SK-N-SH (cell line): ENCODE results near the gene PRR12. TPM values are rescaled to one million over a fixed set of nuclear protein-coding genes. Genes with fewer than 3 reads are reported as not detected.

Source experiments
- CTCF ChIA-PET: fragments of 300-600, 350-600 bp; formaldehyde crosslinking; extraction: SDS; loops from one replicate; lab custom pipeline; 2021; lab: Yijun Ruan, JAX
- POLR2A ChIA-PET: fragments of 350-600 bp; sonication (Branson Sonifier 250); formaldehyde crosslinking; extraction: SDS; loops from one replicate; lab custom pipeline; 2020; ENCODE audit warnings: antibody characterized with exemption, inconsistent platforms; lab: Yijun Ruan, JAX
- DNase-seq: peaks from one replicate; pipeline ENCODE4 v3.0.0; 2012
- H2AFZ ChIP-seq: fragments of 200-600 bp; sonication (generic); 2 replicates; pipeline ENCODE4 v1.8.1; 2016; ENCODE audit warnings: antibody characterized with exemption, mild to moderate bottlenecking, low read depth
- H3F3A ChIP-seq: fragments of 200-600 bp; sonication (generic); replicated peaks from 2 replicates; pipeline ENCODE3; 2016; ENCODE audit warnings: antibody characterized with exemption, mild to moderate bottlenecking; ENCODE audit not compliant: insufficient read depth
- H3K27ac ChIP-seq, 2 experiments: fragments of 200-500 bp in 1 of 2; fragments of 200-600 bp in 1 of 2; sonication (Bioruptor generic) in 1 of 2; sonication (generic), shearing (Covaris generic) in 1 of 2; 2 replicates each; pipeline versions ENCODE4 v1.5.1 to v1.6.1; 2014 to 2016; ENCODE audit warnings: low read depth in 2 of 2, inconsistent platforms in 1 of 2, low read length in 1 of 2, mild to moderate bottlenecking in 1 of 2, mixed read lengths in 1 of 2
- H3K27me3 ChIP-seq: fragments of 200-600 bp; sonication (generic), shearing (Covaris generic); 2 replicates; pipeline ENCODE4 v1.6.1; 2016; ENCODE audit warnings: mixed run types; ENCODE audit not compliant: insufficient read depth
- H3K36me3 ChIP-seq, 2 experiments: fragments of 200-500 bp in 1 of 2; fragments of 200-600 bp in 1 of 2; sonication (Bioruptor generic) in 1 of 2; sonication (generic) in 1 of 2; replicated peaks in 1 of 2; 2 replicates each; pipeline versions ENCODE3 to v1.5.1; 2014 to 2016; ENCODE audit warnings: low read length in 1 of 2, mild to moderate bottlenecking in 1 of 2; ENCODE audit not compliant: insufficient read depth in 2 of 2, control insufficient read depth in 1 of 2
- H3K4me1 ChIP-seq, 2 experiments: fragments of 200-500 bp in 1 of 2; fragments of 200-600 bp in 1 of 2; sonication (Bioruptor generic) in 1 of 2; sonication (generic), shearing (Covaris generic) in 1 of 2; 2 replicates each; pipeline versions ENCODE4 v1.5.1 to v1.6.1; 2014 to 2016; ENCODE audit warnings: low read depth in 1 of 2, low read length in 1 of 2, mixed run types in 1 of 2; ENCODE audit not compliant: insufficient read depth in 2 of 2, control insufficient read depth in 1 of 2
- H3K4me2 ChIP-seq: fragments of 200-600 bp; sonication (generic), shearing (Covaris generic); 2 replicates; pipeline ENCODE4 v1.6.1; 2017; ENCODE audit warnings: mixed run types
- H3K4me3 ChIP-seq, 2 experiments: fragments of 200-500 bp in 1 of 2; fragments of 200-600 bp in 1 of 2; sonication (Bioruptor generic) in 1 of 2; sonication (generic), shearing (Covaris generic) in 1 of 2; 2 replicates each; pipeline versions ENCODE4 v1.5.1 to v1.8.1; 2014 to 2016; ENCODE audit warnings: low read depth in 2 of 2, inconsistent platforms in 1 of 2, low read length in 1 of 2, mild to moderate bottlenecking in 1 of 2, mixed read lengths in 1 of 2, moderate library complexity in 1 of 2
- H3K79me2 ChIP-seq: fragments of 200-600 bp; sonication (generic); 2 replicates; pipeline ENCODE4 v1.8.1; 2017; ENCODE audit warnings: mild to moderate bottlenecking; ENCODE audit not compliant: insufficient read depth
- H3K9ac ChIP-seq: fragments of 200-600 bp; sonication (generic); 2 replicates; pipeline ENCODE4 v1.6.1; 2017; ENCODE audit warnings: mixed run types
- H3K9me2 ChIP-seq: fragments of 200-600 bp; sonication (generic); 2 replicates; pipeline ENCODE4 v1.6.1; 2017; ENCODE audit warnings: mixed run types
- H3K9me3 ChIP-seq: fragments of 200-600 bp; sonication (generic); 2 replicates; pipeline ENCODE4 v1.6.1; 2017; ENCODE audit warnings: mixed run types, mild to moderate bottlenecking, moderate library complexity
- H4K20me1 ChIP-seq: fragments of 200-600 bp; sonication (generic); 2 replicates; pipeline ENCODE4 v1.6.1; 2017; ENCODE audit warnings: mild to moderate bottlenecking, mixed run types; ENCODE audit not compliant: insufficient read depth
- CHD2 ChIP-seq: fragments of 150-350 bp; IDR thresholded peaks from 2 replicates; pipeline ENCODE4 v1.6.1; 2018; ENCODE audit warnings: low read length; ENCODE audit not compliant: partially characterized antibody
- CTCF ChIP-seq: fragments of 200-600 bp; sonication (generic); IDR thresholded peaks from 2 replicates; pipeline ENCODE4 v1.6.1; 2017; ENCODE audit warnings: antibody characterized with exemption, mild to moderate bottlenecking, moderate library complexity
- ELF1 ChIP-seq: IDR thresholded peaks from 2 replicates; pipeline ENCODE4 v1.4.0; 2012
- EP300 ChIP-seq, 2 experiments: IDR thresholded peaks; 2 replicates each; pipeline versions ENCODE4 v1.4.0 to v1.6.1; 2012; ENCODE audit warnings: borderline replicate concordance in 1 of 2, low read depth in 1 of 2, low read length in 1 of 2
- GABPA ChIP-seq: IDR thresholded peaks from 2 replicates; pipeline ENCODE4 v1.4.0; 2012; ENCODE audit warnings: low read depth, mild to moderate bottlenecking
- GATA2 ChIP-seq: sonication (generic); formaldehyde crosslinking; IDR thresholded peaks from 2 replicates; pipeline ENCODE4 v1.5.0; 2020; ENCODE audit warnings: mild to moderate bottlenecking, missing genetic modification reagents
- JUND ChIP-seq: IDR thresholded peaks from 2 replicates; pipeline ENCODE4 v1.4.0; 2012
- MEF2A ChIP-seq: IDR thresholded peaks from 2 replicates; pipeline ENCODE4 v1.4.0; 2012; ENCODE audit warnings: low read depth, borderline replicate concordance
- MXI1 ChIP-seq: IDR thresholded peaks from 2 replicates; pipeline ENCODE4 v1.6.1; 2012; ENCODE audit warnings: mild to moderate bottlenecking, low read depth, low read length, improper control_type of control experiment
- NFIC ChIP-seq: IDR thresholded peaks from 2 replicates; pipeline ENCODE4 v1.4.0; 2012; ENCODE audit warnings: borderline replicate concordance
- PBX3 ChIP-seq: IDR thresholded peaks from 2 replicates; pipeline ENCODE4; 2012
- POLR2AphosphoS5 ChIP-seq: IDR thresholded peaks from 2 replicates; pipeline ENCODE4 v1.6.1; 2012; ENCODE audit warnings: low read depth, low read length
- RAD21 ChIP-seq: IDR thresholded peaks from 2 replicates; pipeline ENCODE4 v1.6.1; 2012; ENCODE audit warnings: mild to moderate bottlenecking, low read length
- REST ChIP-seq: IDR thresholded peaks from 2 replicates; pipeline ENCODE4 v1.6.1; 2012; ENCODE audit warnings: mild to moderate bottlenecking, low read depth, low read length, moderate library complexity
- RXRA ChIP-seq: IDR thresholded peaks from 2 replicates; pipeline ENCODE4 v1.4.0; 2012; ENCODE audit warnings: low read depth, mild to moderate bottlenecking, borderline replicate concordance
- SIN3A ChIP-seq: IDR thresholded peaks from 2 replicates; pipeline ENCODE4 v1.6.1; 2012; ENCODE audit warnings: low read depth, mild to moderate bottlenecking, low read length, moderate library complexity, borderline replicate concordance
- TCF12 ChIP-seq: IDR thresholded peaks from 2 replicates; pipeline ENCODE4 v1.4.0; 2012
- TEAD4 ChIP-seq: IDR thresholded peaks from 2 replicates; pipeline ENCODE4 v1.4.0; 2012; ENCODE audit warnings: mild to moderate bottlenecking, borderline replicate concordance; ENCODE audit not compliant: insufficient read depth
- YY1 ChIP-seq: IDR thresholded peaks from 2 replicates; pipeline ENCODE4 v1.4.0; 2012; ENCODE audit warnings: low read depth, mild to moderate bottlenecking
- ZBTB33 ChIP-seq: IDR thresholded peaks from 2 replicates; pipeline ENCODE4 v1.4.0; 2012; ENCODE audit warnings: low read depth, borderline replicate concordance
- WGBS: methylation state at CpG from one replicate; pipeline ENCODE4 v1.1.6; 2017; ENCODE audit warnings: low lambda C conversion rate; 5-methylcytosine and 5-hydroxymethylcytosine counted together
- polyA plus RNA-seq, 3 experiments: library from polyadenylated mRNA; depleted of rRNA; stranded (reverse); fragments of >200 nt; gene quantifications; 2 replicates each; pipeline ENCODE4 v1.2.3, GENCODE V29; 2012

PRR12 gene
- polyA plus RNA-seq, 1 of the 3 experiments (the other 2 are of a cell fraction): 1.7 TPM

- H3K4me1 ChIP-seq: peaks cover 12 to 22% of the 10 kb centered on the region in 2 experiments; a peak in 3 of 4 replicates
- H2AFZ ChIP-seq: no peak overlapping the region
- no peaks in the 10 kb centered on the region for H4K20me1 ChIP-seq
- WGBS: 80% methylated on average over 2 of the region's 2 CpGs
- no peak overlapping the region for H3K4me3 ChIP-seq
- no peak overlapping the region for H3K27ac ChIP-seq
- H3K36me3 ChIP-seq: peaks cover 4 to 5% of the 10 kb centered on the region in 2 experiments
- no peak overlapping the region for H3K9ac ChIP-seq
- no peaks in the 10 kb centered on the region for H3K27me3 ChIP-seq
- H3K9me2 ChIP-seq: no peaks in the 10 kb centered on the region
- TF ChIP-seq GATA2 (CRISPR knock-in tag) (no peak), GABPA (no peak)
- no peak overlapping the region for H3K4me2 ChIP-seq
- peaks cover 15% of the 10 kb centered on the region for H3F3A ChIP-seq
- H3K9me3 ChIP-seq: no peaks in the 10 kb centered on the region
- CTCF ChIA-PET: interaction anchor here (0.7 to 9.4 kb wide), 4 partner anchors 8 to 66 kb away, joined by 3 to 78 read pairs (median 3); partner anchors contain the start of genes CPT1C and PRMT1
- POLR2A ChIA-PET: no interaction called here
- DNase-seq: no peak
- peaks cover 30% of the 10 kb centered on the region for H3K79me2 ChIP-seq
Observed at GRCh38 chr19:49667473-49667872, 76.5 kb downstream of the PRR12 start.

- no peak overlapping the region for H3K4me3 ChIP-seq
- WGBS: 89% methylated on average over 3 of the region's 3 CpGs
Observed at GRCh38 chr19:49669516-49669915, 78.5 kb downstream of the PRR12 start.

More at GRCh38 chr19:49669516-49669915, 78.5 kb downstream of the PRR12 start:
- H3K27ac ChIP-seq: no peak overlapping the region
- H3K4me1 ChIP-seq: peaks cover 12 to 16% of the 10 kb centered on the region in 2 experiments; a peak in 3 of 4 replicates
- no peaks in the 10 kb centered on the region for H3K36me3 ChIP-seq
- H3F3A ChIP-seq: peaks cover 18% of the 10 kb centered on the region
- H3K79me2 ChIP-seq: peaks cover 22% of the 10 kb centered on the region
- H3K4me2 ChIP-seq: no peak overlapping the region
- ChIA-PET CTCF (interaction anchor here (1.4 to 4.9 kb wide), 3 partner anchors 9 to 20 kb away, joined by 6 to 31 read pairs (median 8); partner anchors contain the start of genes ADM5 and CPT1C), POLR2A (interaction anchor here (0.7 kb wide), 1 partner anchor 216 kb away, joined by 4 read pairs; the partner anchor contains the start of gene ALDH16A1)
- no peaks in the 10 kb centered on the region for H3K9me2 ChIP-seq
- no peaks in the 10 kb centered on the region for H3K9me3 ChIP-seq
- no peak overlapping the region for H2AFZ ChIP-seq
- no peaks in the 10 kb centered on the region for H3K27me3 ChIP-seq
- no peak for TF ChIP-seq PBX3
- TF ChIP-seq ZBTB33: no peak
- no peak for TF ChIP-seq JUND
- TF ChIP-seq RAD21: no peak
- no peak for TF ChIP-seq TCF12
- no peak for TF ChIP-seq NFIC
- TF ChIP-seq CTCF: no peak
- TF ChIP-seq MEF2A: no peak
- TF ChIP-seq MXI1: no peak
- no peak for TF ChIP-seq RXRA
- TF ChIP-seq EP300 (IDR thresholded peaks at IDR 0.05; ENCODE audit: borderline replicate concordance in 1 of 2, low read depth in 1 of 2, low read length in 1 of 2): no peak
- TF ChIP-seq POLR2AphosphoS5: no peak
- no peak for TF ChIP-seq TEAD4
- no peak for TF ChIP-seq SIN3A
- TF ChIP-seq REST: no peak
- TF ChIP-seq YY1: no peak
- no peak for TF ChIP-seq ELF1
- TF ChIP-seq CHD2: no peak
- TF ChIP-seq, all 33 proteins: peak for 0
- DNase-seq: no peak
- Histone ChIP-seq H3K9ac (no peak overlapping the region), H4K20me1 (no peaks in the 10 kb centered on the region)
